ENCODE results near the gene B3GALNT2. TPM values are rescaled to one million over a fixed set of nuclear protein-coding genes. Genes with fewer than 3 reads are reported as not detected.

B3GALNT2 gene
- total RNA-seq, 1 donor from 2014 or later: 20.1 TPM

GRCh38 chr1:235416662-235417049, 87.6 kb downstream of the B3GALNT2 start:
- TF ChIP-seq CTCF (IDR thresholded peaks at IDR 0.05): no peak
- intact Hi-C loops (cut with DNase I): loop anchor here (10.0 kb wide), 2 partner anchors 162 to 932 kb away; no protein-coding TSS in a partner anchor

GRCh38 chr1:235415008-235415904, 89.0 kb downstream of the B3GALNT2 start:
- Histone ChIP-seq H3K4me1 (no peaks in the 10 kb centered on the region), H3K9me3 (no peaks in the 10 kb centered on the region), H3K4me3 (no peak overlapping the region), H3K27me3 (no peaks in the 10 kb centered on the region), H3K36me3 (no peaks in the 10 kb centered on the region), H3K27ac (no peak overlapping the region)
- peak; percentile 70 for DNase-seq
- peak; percentile 96 for ATAC-seq
- peak; percentile 82 for TF ChIP-seq CTCF (IDR thresholded peaks at IDR 0.05)
- intact Hi-C loops (cut with DNase I): loop anchor here (10.0 kb wide), 2 partner anchors 160 to 930 kb away; no protein-coding TSS in a partner anchor

More at GRCh38 chr1:235416662-235417049, 87.6 kb downstream of the B3GALNT2 start:
- ATAC-seq: no peak
- H3K27me3 ChIP-seq: no peaks in the 10 kb centered on the region
- no peak overlapping the region for H3K27ac ChIP-seq
- H3K4me1 ChIP-seq: no peaks in the 10 kb centered on the region
- H3K4me3 ChIP-seq: no peak overlapping the region
- no peaks in the 10 kb centered on the region for H3K36me3 ChIP-seq
- DNase-seq: no peak
- no peaks in the 10 kb centered on the region for H3K9me3 ChIP-seq

GRCh38 chr1:235411489-235412486, 92.5 kb downstream of the B3GALNT2 start:
- intact Hi-C loops (cut with DNase I): loop anchor here (10.0 kb wide), 2 partner anchors 157 to 927 kb away; no protein-coding TSS in a partner anchor
- Histone ChIP-seq H3K9me3 (no peaks in the 10 kb centered on the region), H3K36me3 (no peaks in the 10 kb centered on the region), H3K4me1 (no peaks in the 10 kb centered on the region), H3K27ac (no peak overlapping the region), H3K27me3 (no peaks in the 10 kb centered on the region), H3K4me3 (no peak overlapping the region)
- ATAC-seq (peak; percentile 16), DNase-seq (no peak)
- TF ChIP-seq CTCF (IDR thresholded peaks at IDR 0.05): no peak

- intact Hi-C loops (cut with DNase I): loop anchor here (10.0 kb wide), 2 partner anchors 156 to 926 kb away; no protein-coding TSS in a partner anchor
- H3K27me3 ChIP-seq: no peaks in the 10 kb centered on the region
- H3K4me3 ChIP-seq: no peak overlapping the region
- no peaks in the 10 kb centered on the region for H3K4me1 ChIP-seq
- H3K27ac ChIP-seq: no peak overlapping the region
- no peak for ATAC-seq
- no peaks in the 10 kb centered on the region for H3K36me3 ChIP-seq
- H3K9me3 ChIP-seq: no peaks in the 10 kb centered on the region
- no peak for DNase-seq
- TF ChIP-seq CTCF (IDR thresholded peaks at IDR 0.05): no peak
These were observed 93.8 kb downstream of the B3GALNT2 start for GRCh38 chr1:235410467-235410866.

GRCh38 chr1:235409042-235409820, 95.0 kb downstream of the B3GALNT2 start:
- Histone ChIP-seq H3K27ac (no peak overlapping the region), H3K27me3 (no peaks in the 10 kb centered on the region), H3K9me3 (no peaks in the 10 kb centered on the region), H3K36me3 (no peaks in the 10 kb centered on the region), H3K4me1 (no peaks in the 10 kb centered on the region), H3K4me3 (no peak overlapping the region)
- no peak for TF ChIP-seq CTCF (IDR thresholded peaks at IDR 0.05)
- DNase-seq: no peak
- no peak for ATAC-seq
- intact Hi-C loops (cut with DNase I): no loop called here

Data from upper lobe of right lung (tissue), 1 donor.